T-cell (primary cell): Measurements from ENCODE around the gene ZNF438. TPM values are rescaled to one million over a fixed set of nuclear protein-coding genes. Genes with fewer than 3 reads are reported as not detected.

ENCODE experiments used
- ATAC-seq, 4 experiments: fragments of 200-7000 bp in 3 of 4; fragments of 150-1000 bp in 1 of 4; cut with Tn5 transposase; replicated peaks in 1 of 4; 1 replicate in 3 of 4; 2 replicates in 1 of 4; pipeline ENCODE4 v1.10.0; 2021; ENCODE audit warnings: moderate library complexity in 3 of 4, mild to moderate bottlenecking in 2 of 4, moderate number of reproducible peaks in 1 of 4
- CTCF ChIA-PET, 2 donors: fragments of 300-600 bp; sonication (Branson Sonifier 250); formaldehyde crosslinking; loops; one replicate each; lab custom pipeline; 2022; ENCODE audit warnings: antibody characterized with exemption in 2 of 2; lab: Charles Lee
- POLR2A ChIA-PET, 2 donors: fragments of 300-600 bp; sonication (Branson Sonifier 250); formaldehyde crosslinking; loops; one replicate each; lab custom pipeline; 2022; ENCODE audit warnings: antibody characterized with exemption in 2 of 2; lab: Charles Lee
- DNase-seq, 35 experiments: peaks; one replicate each; pipeline versions ENCODE4 v3.0.0 to v3.0.0-alpha.2; 2013 to 2023
- H3K27ac ChIP-seq: one replicate; pipeline ENCODE4 v1.5.1; 2013; ENCODE audit warnings: low read length
- H3K27me3 ChIP-seq, 2 experiments: replicated peaks in 1 of 2; 1 replicate in 1 of 2; 2 replicates in 1 of 2; pipeline versions ENCODE4 v1.6.1 to v1.7.0; 2013; ENCODE audit warnings: low read length in 1 of 2, mixed read lengths in 1 of 2; ENCODE audit not compliant: control insufficient read depth in 2 of 2, insufficient read depth in 2 of 2; ENCODE audit errors: extremely low read depth in 1 of 2
- H3K36me3 ChIP-seq, 2 donors: 1 replicate in 1 of 2; 2 replicates in 1 of 2; pipeline versions ENCODE4 v1.6.1 to v1.7.0; 2013; ENCODE audit warnings: low read length in 1 of 2; ENCODE audit not compliant: control insufficient read depth in 2 of 2, insufficient read depth in 1 of 2; ENCODE audit errors: extremely low read depth in 1 of 2
- H3K4me1 ChIP-seq, 2 experiments: 1 replicate in 1 of 2; 2 replicates in 1 of 2; pipeline versions ENCODE4 v1.6.1 to v1.7.0; 2013; ENCODE audit warnings: low read length in 2 of 2, mixed read lengths in 1 of 2; ENCODE audit not compliant: insufficient read depth in 2 of 2, control insufficient read depth in 1 of 2; ENCODE audit errors: extremely low read depth in 1 of 2
- H3K4me3 ChIP-seq, 2 donors: 1 replicate in 1 of 2; 2 replicates in 1 of 2; pipeline versions ENCODE4 v1.5.1 to v1.7.0; 2013; ENCODE audit warnings: mild to moderate bottlenecking in 2 of 2, low read length in 1 of 2, moderate library complexity in 1 of 2; ENCODE audit not compliant: control insufficient read depth in 1 of 2; ENCODE audit errors: extremely low read depth in 1 of 2
- H3K9me3 ChIP-seq: 2 replicates; pipeline ENCODE4 v1.7.0; 2013
- H3K27ac Mint-ChIP-seq, 2 donors: one replicate each; pipeline ENCODE4 v1.8.0; 2020 to 2021; ENCODE audit warnings: mild to moderate bottlenecking in 2 of 2, mixed read lengths in 2 of 2
- H3K27me3 Mint-ChIP-seq, 2 donors: one replicate each; pipeline ENCODE4 v1.8.0; 2021 to 2022; ENCODE audit warnings: mixed read lengths in 2 of 2
- H3K36me3 Mint-ChIP-seq: one replicate; pipeline ENCODE4 v1.8.0; 2021; ENCODE audit warnings: mixed read lengths
- H3K4me1 Mint-ChIP-seq, 3 donors: one replicate each; pipeline ENCODE4 v1.8.0; 2020 to 2022; ENCODE audit warnings: mixed read lengths in 3 of 3, mild to moderate bottlenecking in 1 of 3
- H3K4me3 Mint-ChIP-seq, 3 donors: one replicate each; pipeline ENCODE4 v1.8.0; 2020 to 2022; ENCODE audit warnings: mild to moderate bottlenecking in 3 of 3, mixed read lengths in 3 of 3, moderate library complexity in 3 of 3
- H3K9me3 Mint-ChIP-seq, 3 donors: one replicate each; pipeline ENCODE4 v1.8.0; 2020 to 2022; ENCODE audit warnings: mixed read lengths in 3 of 3
- WGBS: methylation state at CpG from one replicate; pipeline ENCODE4 v1.1.5; 2013; ENCODE audit warnings: missing lambda C conversion rate; ENCODE audit not compliant: insufficient coverage; 5-methylcytosine and 5-hydroxymethylcytosine counted together
- total RNA-seq, 35 experiments: library from RNA in 6 of 35; stranded (reverse) in 6 of 35; fragments of 120-200 nt in 1 of 35; gene quantifications; one replicate each; pipeline versions ENCODE4 v1.2.1 to v1.2.4 and lab custom pipeline; 2013 to 2026

ZNF438 gene
- total RNA-seq, 5 donors from 2014 or later (not counting 1 experiment from before 2014, with no cell fraction given), result 2.7 to 3.6 (median 3.4) TPM

DNA sequence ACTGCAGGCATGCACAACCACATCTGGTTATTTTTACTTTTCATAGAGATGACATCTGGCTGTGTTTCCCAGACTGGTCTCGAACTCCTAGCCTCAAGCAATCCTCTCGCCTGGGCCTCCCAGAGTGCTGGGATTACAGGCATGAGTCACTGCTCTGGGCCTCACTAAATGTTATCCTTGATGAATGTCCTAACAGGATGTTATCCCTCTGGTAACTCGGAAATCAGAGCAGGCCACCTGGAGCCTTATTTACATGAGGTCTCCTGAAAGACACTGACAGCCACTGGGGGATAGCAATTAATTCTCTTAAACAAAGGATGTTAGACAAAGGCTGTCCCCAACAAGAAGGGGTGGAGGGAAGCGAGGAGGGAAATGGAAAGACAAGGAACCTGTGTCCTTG, 4.5 kb upstream of the ZNF438 start:
- ATAC-seq (no peak), DNase-seq (no peak)
- Histone ChIP-seq H3K27ac (no peak overlapping the region), H3K4me3 (no peak overlapping the region), H3K36me3 (no peaks in the 10 kb centered on the region), H3K27me3 (no peaks in the 10 kb centered on the region), H3K9me3 (no peaks in the 10 kb centered on the region), H3K4me1 (peaks cover 1 to 14% of the 10 kb centered on the region in 2 experiments)
- POLR2A ChIA-PET, result no interaction called here
- Mint-ChIP-seq H3K27me3 (no peaks in the 10 kb centered on the region), H3K27ac (no peak overlapping the region), H3K9me3 (no peaks in the 10 kb centered on the region), H3K4me1 (peaks cover 3 to 9% (median 9%) of the 10 kb centered on the region in 3 donors), H3K4me3 (no peak overlapping the region), H3K36me3 (no peaks in the 10 kb centered on the region)
- 91% methylated on average over 2 of the region's 4 CpGs for WGBS
- CTCF ChIA-PET, result no interaction called here

DNA sequence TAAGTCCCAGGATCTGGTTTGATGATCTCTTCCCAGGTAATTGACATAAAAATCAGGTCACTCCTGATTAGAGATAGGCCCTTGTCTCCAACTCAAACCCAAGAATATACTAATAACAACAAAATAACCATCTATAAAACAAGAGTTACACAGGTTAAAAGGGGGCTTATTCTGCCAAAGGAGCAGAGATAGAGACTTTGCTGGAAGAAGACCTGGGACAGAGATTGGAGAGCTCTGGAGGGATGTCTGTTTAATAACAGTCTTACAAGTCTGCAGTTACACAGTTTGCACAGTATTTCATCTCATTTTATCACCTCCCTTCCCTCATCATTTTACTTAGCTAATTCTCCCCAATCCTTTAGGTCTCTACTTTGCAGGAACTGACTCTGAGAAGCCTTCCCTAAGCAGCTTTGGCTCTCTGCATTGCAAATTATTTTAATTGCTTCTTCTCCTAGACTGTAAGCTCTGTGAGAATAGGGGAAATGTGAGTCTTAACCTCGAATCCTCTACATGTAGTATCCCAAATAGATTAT, 3.7 kb upstream of the ZNF438 start:
- Mint-ChIP-seq H3K9me3 (no peaks in the 10 kb centered on the region), H3K36me3 (no peaks in the 10 kb centered on the region), H3K4me1 (peaks cover 10 to 17% (median 10%) of the 10 kb centered on the region in 3 donors), H3K27me3 (no peaks in the 10 kb centered on the region), H3K27ac (no peak overlapping the region), H3K4me3 (no peak overlapping the region)
- no peak overlapping the region for H3K4me3 ChIP-seq
- ChIA-PET CTCF (no interaction called here), POLR2A (no interaction called here)
- DNase-seq (no peak), ATAC-seq (no peak)
- WGBS, result no CpG with 5 or more reads among the region's 1 CpG
- H3K4me1 ChIP-seq, result peaks cover 4 to 19% of the 10 kb centered on the region in 2 experiments
- no peaks in the 10 kb centered on the region for H3K27me3 ChIP-seq
- H3K36me3 ChIP-seq, result no peaks in the 10 kb centered on the region
- H3K9me3 ChIP-seq, result no peaks in the 10 kb centered on the region
- H3K27ac ChIP-seq, result no peak overlapping the region

DNA sequence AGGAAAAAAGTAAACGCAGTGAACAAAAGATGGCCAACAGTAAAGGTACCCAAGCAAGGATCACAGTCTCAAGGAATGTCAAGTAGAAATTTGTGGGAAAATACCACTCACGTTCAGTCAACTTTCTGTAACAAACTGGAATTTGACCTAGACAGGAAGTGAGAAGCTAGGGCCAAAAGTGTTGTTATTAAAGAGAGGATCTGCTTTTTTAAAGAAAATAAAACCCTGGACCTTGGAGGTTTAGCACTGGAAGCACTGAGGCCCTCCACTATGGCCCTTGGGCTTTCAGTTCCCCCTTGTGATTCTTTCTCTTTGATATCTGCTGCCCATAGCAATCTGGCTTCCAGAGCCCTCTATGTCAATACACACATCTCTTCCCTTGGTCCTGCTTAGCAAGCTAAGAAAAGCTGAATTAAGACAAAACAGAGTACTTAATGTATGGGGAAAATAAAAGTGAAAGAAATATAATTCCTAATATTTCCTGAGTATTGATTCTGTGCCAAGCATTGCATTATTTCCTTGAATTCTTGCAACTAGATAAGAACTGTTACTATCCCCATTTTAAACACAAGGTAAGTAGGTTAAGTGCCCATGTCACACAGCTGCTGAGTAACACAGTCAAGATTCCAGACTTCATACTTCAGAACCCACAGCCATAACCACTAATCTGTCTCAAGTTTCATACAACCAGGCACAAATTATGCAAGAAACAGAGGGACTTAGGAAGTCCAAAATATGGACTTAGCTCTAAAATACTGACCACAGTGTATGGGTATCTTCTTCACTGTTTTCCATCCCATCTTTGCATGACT, 2.6 kb upstream of the ZNF438 start:
- ATAC-seq (no peak), DNase-seq (no peak)
- Mint-ChIP-seq H3K36me3 (no peaks in the 10 kb centered on the region), H3K27me3 (no peaks in the 10 kb centered on the region), H3K9me3 (no peaks in the 10 kb centered on the region), H3K27ac (no peak overlapping the region), H3K4me3 (no peak overlapping the region), H3K4me1 (peaks cover 14 to 23% (median 19%) of the 10 kb centered on the region in 3 donors)
- Histone ChIP-seq H3K4me3 (no peak overlapping the region), H3K36me3 (no peaks in the 10 kb centered on the region), H3K27ac (no peak overlapping the region), H3K9me3 (no peaks in the 10 kb centered on the region), H3K27me3 (no peaks in the 10 kb centered on the region), H3K4me1 (peaks cover 4 to 19% of the 10 kb centered on the region in 2 experiments)
- POLR2A ChIA-PET, result interaction anchor here in 1 of 2 donors (0.5 to 0.9 kb wide), 2 partner anchors 36 to 248 kb away, joined by 3 to 4 read pairs; no protein-coding TSS in a partner anchor
- CTCF ChIA-PET, result no interaction called here
- 100% methylated on average over 1 of the region's 2 CpGs for WGBS

DNA sequence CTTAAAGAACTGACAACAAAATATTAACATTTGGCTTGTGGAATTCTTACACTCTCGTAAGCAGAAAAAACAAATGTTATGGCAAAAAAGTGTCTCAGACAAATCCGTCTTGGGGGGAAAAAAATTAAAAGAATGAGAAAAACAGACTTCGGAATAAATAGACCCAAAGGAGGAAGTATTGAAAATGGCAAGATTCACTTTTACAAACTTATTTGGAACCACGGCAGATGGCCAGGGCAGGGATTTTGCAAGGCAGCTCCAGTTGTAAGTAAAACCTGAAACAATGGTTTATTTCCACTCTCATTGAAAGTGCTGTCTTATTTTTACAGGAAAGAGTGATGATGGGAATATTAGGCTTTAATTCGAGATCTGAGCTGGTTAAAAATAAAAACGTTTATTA, 1.5 kb upstream of the ZNF438 start:
- Histone ChIP-seq H3K36me3 (no peaks in the 10 kb centered on the region), H3K4me3 (no peak overlapping the region), H3K27me3 (no peaks in the 10 kb centered on the region), H3K9me3 (no peaks in the 10 kb centered on the region), H3K4me1 (peaks cover 4 to 19% of the 10 kb centered on the region in 2 experiments), H3K27ac (no peak overlapping the region)
- peaks cover 13 to 19% (median 14%) of the 10 kb centered on the region in 3 donors for H3K4me1 Mint-ChIP-seq
- no peaks in the 10 kb centered on the region for H3K27me3 Mint-ChIP-seq
- ChIA-PET CTCF (interaction anchor here in 1 of 2 donors (0.7 kb wide), 1 partner anchor 1236 kb away, joined by 4 read pairs; no protein-coding TSS in a partner anchor), POLR2A (interaction anchor here (0.6 to 0.7 kb wide), 2 partner anchors 163 to 830 kb away, joined by 7 to 8 read pairs; no protein-coding TSS in a partner anchor)
- H3K9me3 Mint-ChIP-seq, result no peaks in the 10 kb centered on the region
- DNase-seq (no peak), ATAC-seq (no peak)
- H3K36me3 Mint-ChIP-seq, result no peaks in the 10 kb centered on the region
- 94% methylated on average over 3 of the region's 6 CpGs for WGBS
- H3K4me3 Mint-ChIP-seq, result peak overlapping the region; percentile 86 to 88 (median 87)
- no peak overlapping the region for H3K27ac Mint-ChIP-seq

DNA sequence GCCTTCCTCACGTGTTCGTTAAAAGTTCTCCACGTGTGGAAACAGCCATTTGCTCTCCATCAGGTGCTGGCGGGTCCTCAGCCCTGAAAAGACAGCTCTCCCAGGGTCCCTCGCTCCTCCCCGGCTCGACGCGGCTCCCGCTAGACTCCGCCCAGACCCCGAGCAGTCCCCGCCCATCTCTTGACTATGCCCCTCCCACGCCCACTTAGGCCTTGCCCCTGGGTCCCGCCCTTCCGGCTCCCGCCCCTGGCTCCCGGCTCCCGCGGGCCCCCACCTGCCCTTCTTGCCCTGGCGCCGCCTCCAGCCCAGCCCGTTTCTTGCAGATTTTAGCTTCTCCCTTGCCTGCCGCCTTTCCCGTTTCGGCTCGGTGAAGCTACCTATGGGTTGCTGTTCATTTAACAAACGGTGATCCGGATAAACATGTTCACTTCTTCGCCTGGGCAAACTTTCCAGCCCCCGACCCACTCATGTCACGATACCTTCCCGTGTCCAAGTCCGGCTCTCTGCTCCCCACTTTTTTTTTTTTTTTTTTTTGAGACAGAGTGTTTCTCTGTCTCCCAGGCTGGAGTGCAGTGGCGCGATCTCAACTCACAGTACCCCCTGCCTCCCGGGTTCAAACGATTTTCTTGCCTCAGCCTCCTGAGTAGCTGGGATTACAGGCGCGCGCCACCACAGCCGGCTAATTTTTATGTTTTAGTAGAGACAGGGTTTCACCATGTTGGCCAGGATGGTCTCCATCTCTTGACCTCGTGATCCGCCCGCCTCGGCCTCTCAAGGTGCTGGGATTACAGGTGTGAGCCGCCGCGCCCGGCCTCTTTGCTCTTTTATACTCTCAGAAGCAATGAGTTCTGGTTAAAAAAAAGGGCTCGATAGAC, 830 bp upstream of the ZNF438 start:
- peak; percentile 76 to 96 (median 88) for DNase-seq
- Histone ChIP-seq H3K36me3 (no peaks in the 10 kb centered on the region), H3K4me3 (peak overlapping the region; percentile 73 to 82), H3K27ac (peak overlapping the region; percentile 100), H3K27me3 (no peaks in the 10 kb centered on the region), H3K9me3 (no peaks in the 10 kb centered on the region), H3K4me1 (peaks cover 4 to 19% of the 10 kb centered on the region in 2 experiments)
- peak overlapping the region; percentile 86 to 88 (median 87) for H3K4me3 Mint-ChIP-seq
- no peaks in the 10 kb centered on the region for H3K9me3 Mint-ChIP-seq
- under 1% methylated on average over 33 of the region's 51 CpGs for WGBS
- POLR2A ChIA-PET, result interaction anchor here (0.6 to 1.4 kb wide), 9 partner anchors 10 to 830 kb away, joined by 3 to 18 read pairs (median 3); no protein-coding TSS in a partner anchor
- peak overlapping the region; percentile 97 for H3K27ac Mint-ChIP-seq
- no peaks in the 10 kb centered on the region for H3K36me3 Mint-ChIP-seq
- peaks cover 13 to 19% (median 14%) of the 10 kb centered on the region in 3 donors for H3K4me1 Mint-ChIP-seq
- H3K27me3 Mint-ChIP-seq, result no peaks in the 10 kb centered on the region
- ATAC-seq, result peak; percentile 82 to 87 (median 86)
- CTCF ChIA-PET, result interaction anchor here in 1 of 2 donors (0.6 to 2.1 kb wide), 19 partner anchors 31 to 1237 kb away, joined by 3 to 26 read pairs (median 4); no protein-coding TSS in a partner anchor
